ENCODE measurements around the gene SKIDA1. TPM values are rescaled to one million over a fixed set of nuclear protein-coding genes. Genes with fewer than 3 reads are reported as not detected.

Gene SKIDA1
- total RNA-seq, 2 experiments from 2014 or later = 0.11 to 0.36 TPM

DNA sequence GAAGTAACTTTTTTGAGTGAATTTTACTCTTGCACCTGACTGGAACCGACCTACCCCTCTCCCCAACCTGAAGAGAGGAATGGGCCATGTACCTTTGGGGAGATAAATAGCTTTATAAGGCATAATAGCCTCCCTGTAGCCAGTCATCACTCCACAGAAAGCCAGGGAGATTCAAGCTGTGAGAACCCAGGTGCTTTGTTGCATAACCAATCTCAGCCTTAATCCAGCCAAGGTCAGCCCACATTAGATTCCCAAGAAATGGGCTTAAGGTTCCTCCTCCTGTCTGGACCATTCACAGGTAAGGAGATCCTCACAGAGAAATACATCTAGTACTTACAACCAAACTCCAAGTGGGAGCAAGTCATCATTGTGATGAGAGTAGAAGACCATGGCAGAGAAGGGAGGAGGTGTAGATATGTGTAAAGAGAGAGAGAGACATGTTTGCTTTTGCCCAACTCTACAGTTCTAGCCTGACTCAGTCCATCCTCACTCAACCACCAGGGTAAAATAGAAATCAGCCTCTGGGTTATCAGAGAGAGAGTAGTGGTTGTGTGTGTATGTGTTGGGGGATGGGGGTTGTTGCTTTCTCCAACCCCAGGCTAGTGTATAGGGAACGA lies 23.6 kb downstream of the SKIDA1 start:
- peaks cover 50% of the 10 kb centered on the region for H3K27me3 Mint-ChIP-seq
- ChIA-PET POLR2A (no interaction called here), CTCF (no interaction called here)
- no peak overlapping the region for H3K4me3 Mint-ChIP-seq
- no peaks in the 10 kb centered on the region for H3K9me3 Mint-ChIP-seq
- H3K27ac Mint-ChIP-seq = no peak overlapping the region
- peaks cover 5% of the 10 kb centered on the region for H3K4me1 Mint-ChIP-seq (ENCODE audit: low read depth)
- no peaks in the 10 kb centered on the region for H3K36me3 Mint-ChIP-seq (ENCODE audit: low read depth)
- ATAC-seq (no peak), DNase-seq (no peak)
- TF ChIP-seq, protein P1, sequence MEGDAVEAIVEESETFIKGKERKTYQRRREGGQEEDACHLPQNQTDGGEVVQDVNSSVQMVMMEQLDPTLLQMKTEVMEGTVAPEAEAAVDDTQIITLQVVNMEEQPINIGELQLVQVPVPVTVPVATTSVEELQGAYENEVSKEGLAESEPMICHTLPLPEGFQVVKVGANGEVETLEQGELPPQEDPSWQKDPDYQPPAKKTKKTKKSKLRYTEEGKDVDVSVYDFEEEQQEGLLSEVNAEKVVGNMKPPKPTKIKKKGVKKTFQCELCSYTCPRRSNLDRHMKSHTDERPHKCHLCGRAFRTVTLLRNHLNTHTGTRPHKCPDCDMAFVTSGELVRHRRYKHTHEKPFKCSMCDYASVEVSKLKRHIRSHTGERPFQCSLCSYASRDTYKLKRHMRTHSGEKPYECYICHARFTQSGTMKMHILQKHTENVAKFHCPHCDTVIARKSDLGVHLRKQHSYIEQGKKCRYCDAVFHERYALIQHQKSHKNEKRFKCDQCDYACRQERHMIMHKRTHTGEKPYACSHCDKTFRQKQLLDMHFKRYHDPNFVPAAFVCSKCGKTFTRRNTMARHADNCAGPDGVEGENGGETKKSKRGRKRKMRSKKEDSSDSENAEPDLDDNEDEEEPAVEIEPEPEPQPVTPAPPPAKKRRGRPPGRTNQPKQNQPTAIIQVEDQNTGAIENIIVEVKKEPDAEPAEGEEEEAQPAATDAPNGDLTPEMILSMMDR (IDR thresholded peaks at IDR 0.05) = no peak
- intact Hi-C loops (cut with micrococcal nuclease) = no loop called here

DNA sequence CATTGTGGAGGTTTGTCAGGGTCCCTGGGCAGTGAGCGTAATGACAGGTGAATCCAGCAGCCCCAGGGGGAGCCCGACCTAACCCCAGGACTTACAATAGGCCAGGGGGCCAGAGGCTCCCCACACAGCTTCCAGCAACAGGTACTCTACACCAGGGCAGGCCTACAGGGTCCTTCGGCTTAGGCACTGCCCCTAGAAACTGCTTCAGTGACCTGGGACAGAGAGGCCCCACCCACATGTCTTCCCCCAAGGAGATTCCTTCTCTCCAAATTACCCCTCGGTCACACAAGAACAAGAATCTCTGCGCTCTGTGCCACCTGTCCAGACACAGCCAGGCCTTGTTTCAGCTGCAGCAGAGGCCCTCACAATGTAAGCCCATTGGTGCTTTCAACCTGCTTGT lies 24.4 kb downstream of the SKIDA1 start:
- no peaks in the 10 kb centered on the region for H3K36me3 Mint-ChIP-seq (ENCODE audit: low read depth)
- CTCF ChIA-PET = interaction anchor here (1.2 kb wide), 2 partner anchors 8 to 231 kb away, joined by 3 read pairs; no protein-coding TSS in a partner anchor
- DNase-seq = no peak

DNA sequence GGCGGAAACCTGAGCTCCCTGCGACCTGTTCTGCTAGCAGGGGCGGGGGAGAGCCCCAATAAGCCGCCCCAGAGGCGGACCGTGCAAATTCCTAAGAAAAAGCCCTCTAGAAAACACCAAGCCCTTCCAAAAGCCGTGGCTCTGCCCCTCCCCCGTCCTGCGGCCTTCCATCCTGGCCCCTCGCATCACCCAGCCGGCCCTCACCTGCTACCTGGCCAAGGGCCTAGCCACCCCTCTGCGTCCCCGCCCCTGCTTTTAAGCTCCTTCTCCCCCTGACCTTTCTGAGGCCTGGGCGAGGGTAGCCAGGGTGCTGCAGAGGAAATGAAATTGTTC lies 24.9 kb downstream of the SKIDA1 start:
- Mint-ChIP-seq H3K27ac (no peak overlapping the region), H3K4me3 (no peak overlapping the region), H3K36me3 (ENCODE audit: low read depth) (no peaks in the 10 kb centered on the region), H3K27me3 (peaks cover 43% of the 10 kb centered on the region), H3K4me1 (ENCODE audit: low read depth) (peaks cover 5% of the 10 kb centered on the region), H3K9me3 (no peaks in the 10 kb centered on the region)
- CTCF ChIA-PET = interaction anchor here (1.2 kb wide), 2 partner anchors 9 to 231 kb away, joined by 3 read pairs; no protein-coding TSS in a partner anchor
- TF ChIP-seq, protein P1 (IDR thresholded peaks at IDR 0.05) = no peak
- ATAC-seq (no peak), DNase-seq (no peak)
- POLR2A ChIA-PET = no interaction called here
- intact Hi-C loops (cut with micrococcal nuclease) = no loop called here

More for the DNA sequence above, 24.4 kb downstream of the SKIDA1 start:
- POLR2A ChIA-PET = no interaction called here
- peaks cover 49% of the 10 kb centered on the region for H3K27me3 Mint-ChIP-seq
- H3K4me3 Mint-ChIP-seq = no peak overlapping the region
- TF ChIP-seq, protein P1 (IDR thresholded peaks at IDR 0.05) = no peak
- no peak overlapping the region for H3K27ac Mint-ChIP-seq
- intact Hi-C loops (cut with micrococcal nuclease) = no loop called here
- ATAC-seq = no peak
- no peaks in the 10 kb centered on the region for H3K9me3 Mint-ChIP-seq
- H3K4me1 Mint-ChIP-seq (ENCODE audit: low read depth) = peaks cover 5% of the 10 kb centered on the region

DNA sequence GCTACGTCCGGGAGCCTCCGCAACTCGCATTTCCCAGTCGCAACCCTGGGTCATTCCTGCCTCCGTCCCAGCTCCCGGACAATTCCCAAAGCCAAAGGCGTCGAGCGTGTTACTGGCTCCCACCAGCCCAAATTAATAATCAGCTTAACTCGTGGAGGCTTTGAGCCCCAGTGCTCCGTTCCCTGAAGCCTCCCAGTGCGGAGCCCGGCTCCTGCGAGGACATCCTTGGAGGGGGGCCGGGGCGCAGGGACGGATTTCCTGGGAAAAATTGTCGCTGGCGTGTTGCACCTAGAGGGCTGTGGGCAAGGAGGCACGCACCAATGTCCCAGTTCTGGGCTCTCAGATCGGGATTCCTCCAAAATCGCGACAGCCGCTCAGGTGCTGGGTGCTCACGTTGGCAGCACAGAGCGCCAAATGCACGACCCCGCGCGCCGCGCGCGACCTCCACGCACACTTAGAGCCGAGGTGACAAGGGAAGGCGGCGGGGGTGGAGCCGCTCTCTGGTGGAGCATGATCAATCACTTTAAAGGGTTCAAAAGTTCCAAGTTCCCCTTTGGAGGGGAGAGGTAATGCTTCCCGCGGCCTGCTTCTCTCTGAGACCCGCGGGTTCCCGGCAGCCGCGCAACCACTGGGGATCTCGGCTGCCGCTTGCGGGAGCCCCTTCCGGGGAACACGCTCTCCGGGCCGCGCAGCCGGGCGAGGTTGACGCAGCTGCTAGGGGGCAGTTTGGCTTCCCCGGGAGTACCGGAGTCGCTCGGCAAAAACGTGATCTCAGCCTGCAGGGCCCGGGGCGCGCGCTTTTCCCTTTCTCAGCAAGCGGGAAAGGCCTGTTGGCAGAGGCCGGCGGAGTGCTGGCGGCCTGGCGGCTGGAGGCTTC lies 25.5 kb downstream of the SKIDA1 start:
- H3K36me3 Mint-ChIP-seq (ENCODE audit: low read depth) = no peaks in the 10 kb centered on the region
- H3K27ac Mint-ChIP-seq = no peak overlapping the region
- intact Hi-C loops (cut with micrococcal nuclease) = loop anchor here (5.0 kb wide), 2 partner anchors 32 to 232 kb away; partner anchors contain the start of gene MLLT10
- TF ChIP-seq, protein P1 (IDR thresholded peaks at IDR 0.05) = no peak
- H3K9me3 Mint-ChIP-seq = no peaks in the 10 kb centered on the region
- DNase-seq = peak; percentile 23
- ChIA-PET CTCF (interaction anchor here (0.7 to 1.2 kb wide), 3 partner anchors 9 to 232 kb away, joined by 3 read pairs; partner anchors contain the start of gene MLLT10), POLR2A (interaction anchor here (0.5 kb wide), 1 partner anchor 419 kb away, joined by 4 read pairs; no protein-coding TSS in a partner anchor)
- H3K27me3 Mint-ChIP-seq = peaks cover 49% of the 10 kb centered on the region
- no peak overlapping the region for H3K4me3 Mint-ChIP-seq
- ATAC-seq = no peak
- peaks cover 11% of the 10 kb centered on the region for H3K4me1 Mint-ChIP-seq (ENCODE audit: low read depth)
